Adrenal gland (tissue), 5 donors: ENCODE results near the gene LMF1.

Source experiments
- CTCF ChIP-seq, 6 experiments: fragments of 450-650 bp in 4 of 6; fragments of 200-600 bp in 2 of 6; sonication (generic) in 1 of 6; IDR thresholded peaks; 1 replicate in 5 of 6; 2 replicates in 1 of 6; pipeline versions ENCODE4 v1.5.1 to v1.8.0; 2016 to 2021; ENCODE audit warnings: antibody characterized with exemption in 6 of 6, mild to moderate bottlenecking in 2 of 6, moderate library complexity in 1 of 6
- POLR2A ChIP-seq, 2 donors: fragments of 450-650 bp; IDR thresholded peaks; one replicate each; pipeline ENCODE4 v1.6.1; 2017; ENCODE audit warnings: antibody characterized with exemption in 2 of 2, mild to moderate bottlenecking in 2 of 2, moderate library complexity in 1 of 2
- donor health status: DM: no; HTN: no; CAD: no.

- no peak for TF ChIP-seq CTCF (IDR thresholded peaks at IDR 0.05)
- no peak for TF ChIP-seq POLR2A (IDR thresholded peaks at IDR 0.05)
Observed at GRCh38 chr16:995087-995486, 24.3 kb upstream of the LMF1 start.
